PC-3 (cell line): ENCODE results near the gene NR1D2. TPM values are rescaled to one million over a fixed set of nuclear protein-coding genes. Genes with fewer than 3 reads are reported as not detected.
"Not testable (repeated sequence)": the region's sequence is repeated elsewhere in the genome, so short reads cannot be mapped to it uniquely, and the experiment has no call there.

ENCODE experiments used
- ATAC-seq: fragments of 200-7000 bp; cut with Tn5 transposase; 2 replicates; pipeline ENCODE4 v1.9.1; 2020; ENCODE audit warnings: mild to moderate bottlenecking, moderate library complexity
- BruUV-seq: library from RNA; stranded (reverse); fragments of 400-500 nt; replicated peaks from 2 replicates; lab custom pipeline; 2021; lab: Mats Ljungman, UMichigan
- CTCF ChIA-PET: fragments of 300-600 bp; sonication (Branson Sonifier 250); formaldehyde crosslinking; loops from one replicate; lab custom pipeline; 2022; ENCODE audit warnings: antibody characterized with exemption; lab: Charles Lee
- POLR2A ChIA-PET: fragments of 300-600 bp; sonication (Branson Sonifier 250); formaldehyde crosslinking; loops from one replicate; lab custom pipeline; 2022; ENCODE audit warnings: antibody characterized with exemption; ENCODE audit not compliant: unreplicated experiment; lab: Charles Lee
- DNase-seq: peaks from one replicate; pipeline ENCODE4 v3.0.0-alpha.2; 2015
- H2AFZ ChIP-seq: fragments of 300-600 bp; sonication (generic); 2 replicates; pipeline ENCODE4 v1.6.0; 2016; ENCODE audit warnings: antibody characterized with exemption, low read length
- H3F3A ChIP-seq: fragments of 300-600 bp; sonication (generic); one replicate; pipeline ENCODE4 v1.6.0; 2017; ENCODE audit warnings: antibody characterized with exemption, low read length, control low read depth, mild to moderate bottlenecking; ENCODE audit not compliant: unreplicated experiment
- H3K27ac ChIP-seq: fragments of 300-600 bp; sonication (generic); 2 replicates; pipeline ENCODE4 v1.5.1; 2016; ENCODE audit warnings: mild to moderate bottlenecking, low read length
- H3K27me3 ChIP-seq: fragments of 300-600 bp; sonication (generic); 2 replicates; pipeline ENCODE4 v1.6.1; 2016; ENCODE audit warnings: low read length, mixed read lengths
- H3K36me3 ChIP-seq: fragments of 300-600 bp; sonication (generic); 2 replicates; pipeline ENCODE4 v1.6.1; 2016; ENCODE audit warnings: low read depth, mixed run types, low read length, mixed read lengths
- H3K4me1 ChIP-seq: fragments of 300-600 bp; sonication (generic); 2 replicates; pipeline ENCODE4 v1.5.1; 2016; ENCODE audit warnings: low read length; ENCODE audit not compliant: insufficient read depth
- H3K4me2 ChIP-seq: fragments of 300-600 bp; sonication (generic); 2 replicates; pipeline ENCODE4 v1.6.0; 2016; ENCODE audit warnings: low read length
- H3K4me3 ChIP-seq: fragments of 300-600 bp; sonication (generic); 2 replicates; pipeline ENCODE4 v1.5.1; 2016; ENCODE audit warnings: mild to moderate bottlenecking, low read length, mixed read lengths
- H3K79me2 ChIP-seq: fragments of 300-600 bp; sonication (generic); 2 replicates; pipeline ENCODE4 v1.6.1; 2017; ENCODE audit warnings: low read length, mixed read lengths
- H3K9ac ChIP-seq: fragments of 300-600 bp; sonication (generic); 2 replicates; pipeline ENCODE4 v1.6.0; 2016; ENCODE audit warnings: mild to moderate bottlenecking, low read length
- H3K9me2 ChIP-seq: fragments of 300-600 bp; sonication (generic); replicated peaks from 2 replicates; pipeline ENCODE4 v1.6.1; 2016; ENCODE audit warnings: mixed run types, low read length, mixed read lengths
- H3K9me3 ChIP-seq: fragments of 300-600 bp; sonication (generic); 2 replicates; pipeline ENCODE4 v1.6.1; 2016; ENCODE audit warnings: low read length, mixed read lengths
- H4K20me1 ChIP-seq: fragments of 300-600 bp; sonication (generic); 2 replicates; pipeline ENCODE4 v1.6.1; 2016; ENCODE audit warnings: low read length, mixed read lengths
- CTCF ChIP-seq: fragments of 300-600 bp; sonication (generic); conservative IDR thresholded peaks from 2 replicates; pipeline ENCODE4 v1.5.1; 2017; ENCODE audit warnings: antibody characterized with exemption, low read depth, mild to moderate bottlenecking, low read length
- EZH2 ChIP-seq: fragments of 300-600 bp; sonication (generic); IDR thresholded peaks from one replicate; pipeline ENCODE4 v1.6.1; 2017; ENCODE audit warnings: antibody characterized with exemption, mild to moderate bottlenecking, low read length; ENCODE audit not compliant: unreplicated experiment
- EZH2phosphoT487 ChIP-seq: fragments of 300-600 bp; sonication (generic); IDR thresholded peaks from 2 replicates; pipeline ENCODE4 v1.6.1; 2018; ENCODE audit warnings: mild to moderate bottlenecking, antibody characterized with exemption, low read length, borderline replicate concordance
- intact Hi-C: fragments of 100-400 bp; cut with micrococcal nuclease; formaldehyde crosslinking; loops from 2 replicates; pipeline ENCODE4 v1.9.0; 2023
- total RNA-seq: library from RNA; depleted of rRNA; stranded (reverse); fragments of >200 nt; gene quantifications from 2 replicates; pipeline ENCODE4 v1.2.3, GENCODE V29; 2014

NR1D2 gene
- total RNA-seq, 1 experiment from 2014 or later, result 24.7 TPM

GRCh38 chr3:23904545-23904944 lies 40.5 kb upstream of the NR1D2 start:
- H4K20me1 ChIP-seq, result no peaks in the 10 kb centered on the region
- ChIA-PET POLR2A (no interaction called here), CTCF (no interaction called here)
- H3K4me3 ChIP-seq, result no peak overlapping the region
- TF ChIP-seq EZH2phosphoT487 (no peak), EZH2 (no peak), CTCF (no peak)
- no peaks in the 10 kb centered on the region for H3K4me1 ChIP-seq
- ATAC-seq (no peak), DNase-seq (no peak)
- H3K9me3 ChIP-seq, result no peaks in the 10 kb centered on the region
- H3K36me3 ChIP-seq, result 0 out of 2 replicates have a peak, but pooled peaks cover 3% of the 10 kb centered on the region
- H2AFZ ChIP-seq, result no peak overlapping the region
- H3F3A ChIP-seq, result no peaks in the 10 kb centered on the region
- no peak overlapping the region for H3K4me2 ChIP-seq
- no TSS peak for BruUV-seq
- no peaks in the 10 kb centered on the region for H3K9me2 ChIP-seq
- H3K9ac ChIP-seq, result no peak overlapping the region
- intact Hi-C loops, result no loop called here
- no peak overlapping the region for H3K27ac ChIP-seq
- H3K27me3 ChIP-seq, result no peaks in the 10 kb centered on the region
- H3K79me2 ChIP-seq, result no peaks in the 10 kb centered on the region

DNA sequence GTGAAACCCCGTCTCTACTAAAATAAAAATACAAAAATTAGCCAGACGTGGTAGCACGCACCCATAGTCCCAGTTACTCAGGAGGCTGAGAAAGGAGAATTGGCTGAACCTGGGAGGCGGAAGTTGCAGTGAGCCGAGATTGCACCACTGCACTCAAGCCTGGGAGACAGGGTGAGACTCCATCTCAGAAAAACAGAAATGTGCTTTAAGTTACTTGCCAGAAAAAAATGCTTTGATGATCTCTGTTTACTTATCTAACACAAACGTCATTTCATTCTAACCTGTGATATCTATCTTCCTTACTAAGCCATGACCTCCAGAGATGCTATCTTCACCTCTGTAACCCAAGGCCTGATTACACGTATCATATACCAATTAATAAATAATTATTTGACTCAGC lies 35.7 kb upstream of the NR1D2 start:
- DNase-seq (no peak), ATAC-seq (no peak)
- no peaks in the 10 kb centered on the region for H3K27me3 ChIP-seq
- 0 out of 2 replicates have a peak, but pooled peaks cover 4% of the 10 kb centered on the region for H4K20me1 ChIP-seq
- H3K9me2 ChIP-seq, result no peaks in the 10 kb centered on the region
- no TSS peak for BruUV-seq
- no peaks in the 10 kb centered on the region for H3K9me3 ChIP-seq
- TF ChIP-seq EZH2 (no peak), EZH2phosphoT487 (no peak), CTCF (no peak)
- H3K4me3 ChIP-seq, result no peak overlapping the region
- no peak overlapping the region for H3K27ac ChIP-seq
- POLR2A ChIA-PET, result no interaction called here
- H2AFZ ChIP-seq, result no peak overlapping the region
- intact Hi-C loops, result no loop called here
- H3K4me2 ChIP-seq, result no peak overlapping the region
- no peak overlapping the region for H3K9ac ChIP-seq
- CTCF ChIA-PET, result no interaction called here
- peaks cover 6% of the 10 kb centered on the region; the same call in 1 of the 2 replicates for H3K36me3 ChIP-seq
- no peaks in the 10 kb centered on the region for H3F3A ChIP-seq
- peaks cover 16% of the 10 kb centered on the region for H3K79me2 ChIP-seq
- H3K4me1 ChIP-seq, result peaks cover 8% of the 10 kb centered on the region

DNA sequence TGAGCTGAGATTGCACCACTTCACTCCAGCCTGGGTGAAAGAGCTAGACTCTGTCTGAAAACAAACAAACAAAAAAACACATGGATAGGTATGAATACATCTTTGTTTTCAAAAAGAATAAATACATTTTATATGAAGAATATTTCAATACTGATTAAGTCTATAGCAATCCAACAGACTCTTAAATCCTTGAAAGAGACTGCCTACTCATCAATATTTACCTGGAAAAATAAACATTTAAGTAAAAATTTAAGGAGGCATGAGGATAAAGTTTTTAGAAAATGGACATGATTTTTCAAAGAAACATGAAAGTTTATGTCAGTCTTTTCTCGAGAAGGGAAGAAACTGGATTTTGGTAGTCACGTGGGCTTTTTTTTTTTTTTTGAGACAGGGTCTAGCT lies 33.7 kb upstream of the NR1D2 start:
- DNase-seq, result no peak
- H3K9me3 ChIP-seq, result no peaks in the 10 kb centered on the region
- no peak overlapping the region for H3K27ac ChIP-seq
- H2AFZ ChIP-seq, result no peak overlapping the region
- H3F3A ChIP-seq, result no peaks in the 10 kb centered on the region
- H3K4me2 ChIP-seq, result no peak overlapping the region
- H3K9me2 ChIP-seq, result no peaks in the 10 kb centered on the region
- H3K9ac ChIP-seq, result no peak overlapping the region
- H3K36me3 ChIP-seq, result peaks cover 3% of the 10 kb centered on the region; the same call in 1 of the 2 replicates
- CTCF ChIA-PET, result no interaction called here
- POLR2A ChIA-PET, result no interaction called here
- H4K20me1 ChIP-seq, result 0 out of 2 replicates have a peak, but pooled peaks cover 4% of the 10 kb centered on the region
- no TSS peak for BruUV-seq
- H3K79me2 ChIP-seq, result peaks cover 37% of the 10 kb centered on the region
- no peak for TF ChIP-seq EZH2
- no peak for TF ChIP-seq EZH2phosphoT487
- TF ChIP-seq CTCF, result no peak
- no peaks in the 10 kb centered on the region for H3K27me3 ChIP-seq
- H3K4me1 ChIP-seq, result peaks cover 26% of the 10 kb centered on the region
- H3K4me3 ChIP-seq, result no peak overlapping the region
- intact Hi-C loops, result no loop called here
- ATAC-seq, result no peak

GRCh38 chr3:23912335-23912734 lies 32.8 kb upstream of the NR1D2 start:
- H3K9ac ChIP-seq, H3K9me2 ChIP-seq, BruUV-seq, ATAC-seq, H2AFZ ChIP-seq, H3K27ac ChIP-seq, H3K4me3 ChIP-seq, H3F3A ChIP-seq, POLR2A ChIA-PET, H3K4me2 ChIP-seq, H3K36me3 ChIP-seq, H3K9me3 ChIP-seq, DNase-seq, H3K27me3 ChIP-seq, CTCF ChIA-PET, H4K20me1 ChIP-seq, intact Hi-C loops: not testable (repeated sequence)
- H3K79me2 ChIP-seq, result peaks cover 44% of the 10 kb centered on the region
- H3K4me1 ChIP-seq, result peaks cover 26% of the 10 kb centered on the region
